Stimulated activated CD4-positive, alpha-beta T cell treated with anti-CD3 and anti-CD28 coated beads, Interleukin-4, amount 100 ng/mL, for 48 hours (primary cell): Measurements from ENCODE around the gene PAAF1.

Source experiments
- DNase-seq, 2 donors: peaks; one replicate each; pipeline ENCODE4 v3.0.0-alpha.2; 2020; ENCODE audit warnings: low read depth in 2 of 2

Gene PAAF1

DNA sequence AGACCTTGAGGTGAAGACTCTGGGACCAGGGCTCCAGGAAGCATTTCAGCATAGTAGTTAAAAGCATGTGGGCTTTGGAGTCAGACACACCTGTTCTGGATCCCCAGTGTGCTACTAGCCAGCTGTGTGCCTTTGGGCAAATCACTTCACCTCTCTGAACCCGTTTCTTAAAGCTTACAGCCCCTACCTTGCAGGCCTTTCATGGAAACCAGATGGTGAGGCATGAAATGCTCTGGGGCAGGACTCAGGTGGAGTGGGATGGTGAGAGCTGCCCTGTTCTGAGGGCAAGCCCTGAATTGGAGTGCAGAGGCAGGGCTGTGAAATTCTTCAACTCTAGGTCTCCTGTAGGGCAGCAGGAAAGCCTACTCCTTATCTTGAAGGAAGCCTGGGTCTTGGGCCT, 95.4 kb downstream of the PAAF1 start:
- no peak for DNase-seq

DNA sequence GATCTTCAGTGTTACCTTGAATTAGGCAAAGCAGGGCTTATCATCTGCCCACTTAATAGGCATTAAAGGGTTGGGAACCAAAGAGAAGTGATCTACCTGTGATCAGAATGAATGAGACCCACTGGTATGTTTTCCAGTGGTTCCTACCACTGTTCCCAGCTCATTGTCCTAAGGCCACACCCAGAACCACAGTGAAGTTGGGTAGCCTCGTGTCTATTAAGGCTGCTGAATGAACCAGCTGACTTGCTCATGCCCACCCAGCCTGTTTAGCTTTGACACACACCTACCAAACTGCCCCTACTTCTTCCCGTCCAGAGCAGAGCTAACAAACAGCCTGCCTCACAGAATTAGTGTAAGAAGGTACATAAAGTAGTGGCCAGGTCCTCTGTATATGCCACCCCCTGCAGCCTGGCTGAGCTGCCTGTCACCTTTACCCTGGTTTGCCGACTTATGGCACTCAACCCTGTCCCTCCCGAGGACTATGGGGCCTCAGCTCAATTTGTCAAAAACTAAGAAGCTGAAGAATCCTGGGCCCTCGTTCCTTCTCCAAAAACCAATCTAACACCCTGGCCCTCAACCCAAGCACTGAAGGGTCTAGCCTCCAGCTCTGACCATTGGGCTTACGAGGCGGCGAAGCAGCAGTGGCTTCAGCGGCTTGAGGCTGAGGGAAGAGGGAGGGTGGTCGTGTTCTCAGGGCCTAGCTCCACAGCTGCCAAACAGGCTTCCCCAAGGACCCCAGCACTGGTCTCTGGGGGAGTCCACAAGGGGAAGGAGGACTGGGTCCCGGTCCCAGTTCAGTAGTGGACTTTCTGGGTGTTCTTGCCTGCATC, 96.0 kb downstream of the PAAF1 start:
- DNase-seq, result no peak

DNA sequence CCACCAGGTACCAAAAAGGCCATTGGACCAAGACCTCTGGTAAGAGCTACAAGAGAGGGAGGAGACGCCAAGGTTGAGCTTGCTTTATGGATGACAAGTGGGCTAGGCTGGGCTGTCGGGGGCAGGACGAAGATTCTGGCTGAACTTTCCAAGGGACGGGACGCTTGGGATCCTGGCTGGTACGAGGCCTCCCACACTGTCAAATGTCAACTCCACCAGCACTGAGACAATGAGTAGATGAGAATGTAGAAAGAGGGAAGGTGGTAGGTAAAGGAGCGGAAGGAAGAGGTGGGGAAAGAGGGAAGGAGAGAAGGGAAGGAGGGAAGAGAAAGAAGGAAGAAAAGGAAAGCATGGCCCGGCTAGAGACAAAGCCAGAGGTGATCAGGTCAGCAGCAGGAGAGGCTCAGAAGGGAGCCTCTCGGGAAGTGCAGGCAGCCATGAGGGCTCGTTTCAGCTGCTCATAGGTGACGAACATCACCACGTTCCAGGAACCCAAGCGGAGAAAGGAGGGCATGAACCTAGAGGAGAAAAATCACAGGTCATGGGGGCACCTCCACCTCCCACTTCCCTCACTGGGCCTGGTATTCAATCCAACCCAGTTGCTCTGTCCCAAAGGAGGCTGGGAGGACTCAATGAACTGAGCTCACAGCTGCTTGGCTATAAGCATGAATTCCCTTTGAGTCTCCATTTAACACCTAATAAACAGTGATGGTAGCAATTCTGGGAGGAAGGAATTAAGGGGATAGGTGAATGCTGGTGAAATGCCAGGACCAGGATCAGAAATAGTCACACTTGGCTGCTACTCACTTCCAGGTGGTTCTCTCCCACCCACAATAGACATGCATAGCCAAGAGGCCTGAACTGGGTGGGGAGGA, 98.0 kb downstream of the PAAF1 start:
- no peak for DNase-seq

DNA sequence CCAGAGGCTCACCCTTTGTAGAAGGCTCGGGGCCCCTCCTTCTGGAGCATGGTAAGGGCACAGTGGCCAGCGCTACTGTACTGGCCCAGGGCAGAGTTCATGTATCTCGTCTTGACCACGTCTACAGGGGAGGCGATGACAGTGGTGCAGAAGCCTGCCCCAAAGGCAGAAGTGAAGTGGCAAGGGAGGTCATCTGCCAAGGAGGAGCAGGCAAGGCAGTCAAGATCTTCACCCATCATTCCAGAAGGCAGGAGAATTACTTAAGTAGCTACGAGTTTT, 98.6 kb downstream of the PAAF1 start:
- DNase-seq, result no peak

DNA sequence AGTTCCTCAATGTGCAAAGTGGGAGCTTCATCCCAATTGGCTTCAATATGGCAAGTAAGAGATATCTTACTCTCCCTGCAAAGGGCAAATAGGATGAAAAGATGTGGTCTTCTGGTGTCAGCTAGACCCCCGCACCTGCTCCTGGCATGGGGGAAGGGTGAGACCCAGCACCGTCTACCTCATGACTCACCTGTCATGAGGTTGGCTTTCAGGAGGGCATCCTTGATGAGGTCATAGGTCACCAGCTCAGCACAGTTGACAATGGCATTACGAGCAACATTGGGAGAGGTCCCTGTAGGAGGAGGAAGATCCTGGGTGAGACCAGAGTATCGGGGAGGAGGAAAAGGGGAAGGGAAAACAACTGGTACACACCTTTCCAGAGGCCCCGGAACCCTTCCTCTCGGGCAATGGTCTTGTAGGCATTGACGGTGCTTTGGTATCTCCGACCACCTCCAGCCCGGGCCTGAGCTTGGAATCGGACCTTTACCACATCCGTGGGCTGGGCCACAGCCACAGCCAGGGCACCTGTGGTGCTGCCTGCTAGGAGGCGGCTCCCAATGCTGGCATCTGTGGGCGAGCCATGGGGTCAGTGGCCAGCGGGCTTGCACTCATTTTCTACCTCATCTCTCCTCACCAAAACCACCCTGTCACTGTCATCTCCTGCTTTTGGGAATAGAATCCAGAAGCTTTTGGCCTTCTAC, 99.8 kb downstream of the PAAF1 start:
- no peak for DNase-seq

DNA sequence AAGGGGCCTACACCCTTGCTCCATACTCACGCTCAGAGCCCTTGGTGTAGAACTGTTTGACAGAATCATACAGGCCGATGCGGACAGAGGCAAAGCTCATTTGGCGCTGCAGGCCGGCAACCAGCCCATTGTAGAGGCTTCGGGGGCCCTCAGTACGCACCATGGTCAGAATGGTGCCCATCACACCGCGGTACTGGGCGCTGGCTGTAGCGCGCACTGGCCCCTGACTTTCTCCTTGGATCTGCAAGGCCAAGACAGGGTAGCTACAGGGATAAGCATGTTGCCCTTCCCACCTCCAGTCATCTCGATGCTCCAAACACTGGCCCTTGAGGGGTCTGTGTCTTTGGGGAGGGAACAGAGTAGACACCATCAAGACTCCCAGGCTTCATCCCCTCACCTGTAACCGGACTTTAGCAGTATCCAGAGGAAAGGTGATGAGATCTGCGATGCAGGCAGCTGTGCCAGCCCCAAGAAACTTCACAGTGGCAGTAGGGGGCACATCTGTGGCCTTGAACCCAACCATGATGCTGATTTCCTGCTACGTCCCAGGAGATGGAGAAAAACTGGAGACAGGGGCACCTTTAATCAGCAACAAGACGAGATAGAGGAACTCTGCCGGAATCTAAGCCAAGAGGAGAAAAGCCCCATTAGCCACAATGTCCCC, 101.2 kb downstream of the PAAF1 start:
- no peak for DNase-seq

DNA sequence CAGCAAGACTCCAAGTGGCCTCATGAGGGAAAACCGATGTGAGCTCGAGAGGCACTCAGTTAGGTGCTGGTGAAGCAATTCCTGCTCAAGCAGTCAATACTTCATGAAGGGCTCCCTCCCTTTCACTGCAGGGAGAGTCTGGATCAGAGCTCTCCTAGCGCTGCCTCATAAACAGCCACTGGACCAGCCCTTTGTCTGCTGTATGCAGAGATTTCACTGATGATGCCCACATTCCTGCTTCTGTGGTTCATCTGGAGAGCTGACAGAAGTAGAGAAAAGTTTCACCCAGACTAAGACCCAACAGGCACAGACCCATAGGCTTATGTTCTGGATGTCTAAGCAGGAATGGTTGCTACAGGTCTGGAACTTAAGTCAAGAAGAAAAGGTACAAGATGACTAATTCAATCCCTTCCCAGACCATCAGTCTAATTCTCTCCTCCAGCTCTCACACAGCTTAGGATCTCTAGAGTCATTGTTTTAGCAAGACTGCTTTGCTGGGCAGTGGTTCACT, 101.8 kb downstream of the PAAF1 start:
- DNase-seq, result no peak

DNA sequence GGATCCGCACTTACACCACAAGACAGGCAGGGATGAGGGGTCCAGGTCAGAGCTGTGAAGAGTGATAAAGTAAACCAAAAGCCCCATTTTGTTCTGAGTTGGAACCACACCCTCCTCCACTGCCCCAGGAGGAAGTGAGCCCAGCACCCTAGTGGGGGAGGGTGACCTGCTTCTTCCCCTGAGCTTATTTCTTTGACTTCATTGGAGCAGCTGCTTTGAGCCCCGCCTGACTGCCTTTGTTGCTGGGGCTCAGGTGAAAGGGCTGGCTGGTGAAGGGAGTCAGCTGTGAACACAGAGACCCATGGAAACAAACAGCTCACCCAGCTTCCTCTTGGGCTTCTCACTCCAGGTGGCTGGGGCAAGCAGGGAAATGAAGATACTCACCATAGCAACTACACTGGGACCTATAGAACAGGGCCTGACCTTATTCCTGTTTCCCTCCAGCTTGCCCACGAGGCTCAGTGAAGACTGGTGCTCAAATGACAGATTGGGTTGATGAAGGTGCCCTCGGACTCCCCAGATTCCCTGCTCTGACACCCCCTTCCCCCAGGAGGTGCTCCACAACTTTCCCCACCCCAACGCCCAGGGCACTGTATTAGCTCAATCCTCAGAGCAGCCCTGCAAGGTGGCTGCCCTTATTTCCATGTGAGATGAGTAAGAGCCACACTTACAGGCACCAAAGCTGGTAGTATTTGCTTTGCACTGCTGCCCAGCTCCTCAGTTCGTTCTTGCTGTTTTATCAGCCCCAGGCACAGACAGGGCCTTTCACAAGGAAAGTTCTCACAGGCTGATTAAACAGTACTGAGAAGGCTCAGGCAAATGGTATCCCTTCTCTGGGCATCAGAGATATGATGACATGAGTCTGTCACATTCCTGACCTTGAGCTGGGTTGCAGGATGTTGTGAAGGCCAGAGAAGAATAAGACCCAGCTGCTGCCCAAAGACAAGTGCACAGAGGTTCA, 103.5 kb downstream of the PAAF1 start:
- DNase-seq, result peak in 1 of 2 donors; percentile 51
